ENCODE data around the gene NECTIN1.
A peak's percentile ranks its signal among the peaks of the same experiment; 100 is the strongest.

NECTIN1 gene

GRCh38 chr11:119706887-119707286, 22.1 kb downstream of the NECTIN1 start:
- H3K27me3 ChIP-seq (ENCODE audit: control insufficient read depth, low read length): peaks cover 3% of the 10 kb centered on the region; the same call in 1 of the 2 replicates
- TF ChIP-seq CTCF (IDR thresholded peaks at IDR 0.05; ENCODE audit: low read depth, low read length, poor library complexity, severe bottlenecking): peak; percentile 15
- TF ChIP-seq EZH2phosphoT487 (IDR thresholded peaks at IDR 0.05; ENCODE audit: borderline replicate concordance, low read length): no peak
- no peaks in the 10 kb centered on the region for H3K79me2 ChIP-seq (ENCODE audit: control insufficient read depth, low read length)
- no peak overlapping the region for H3K4me3 ChIP-seq (ENCODE audit: low read length)
- no peak overlapping the region for H3K27ac ChIP-seq (ENCODE audit: low read depth, low read length)
- no peaks in the 10 kb centered on the region for H4K20me1 ChIP-seq (ENCODE audit: control insufficient read depth, insufficient read depth, low read depth, low read length)
- no peaks in the 10 kb centered on the region for H3K9me2 ChIP-seq (replicated peaks; ENCODE audit: control insufficient read depth, low read length)
- H3F3A ChIP-seq (ENCODE audit: control insufficient read depth, insufficient read depth): no peaks in the 10 kb centered on the region
- H3K9me3 ChIP-seq (ENCODE audit: control insufficient read depth, insufficient read depth, low read length): no peaks in the 10 kb centered on the region
- H3K4me1 ChIP-seq (ENCODE audit: control insufficient read depth, low read length): no peaks in the 10 kb centered on the region
- H3K4me2 ChIP-seq (ENCODE audit: low read length): no peak overlapping the region
- no peaks in the 10 kb centered on the region for H3K36me3 ChIP-seq (ENCODE audit: control insufficient read depth, low read length)

GRCh38 chr11:119706029-119706428, 23.0 kb downstream of the NECTIN1 start:
- no peaks in the 10 kb centered on the region for H3K4me1 ChIP-seq (ENCODE audit: control insufficient read depth, low read length)
- no peak overlapping the region for H3K4me3 ChIP-seq (ENCODE audit: low read length)
- H3K4me2 ChIP-seq (ENCODE audit: low read length): no peak overlapping the region
- H3K36me3 ChIP-seq (ENCODE audit: control insufficient read depth, low read length): no peaks in the 10 kb centered on the region
- no peak overlapping the region for H3K27ac ChIP-seq (ENCODE audit: low read depth, low read length)
- H3K9me3 ChIP-seq (ENCODE audit: control insufficient read depth, insufficient read depth, low read length): no peaks in the 10 kb centered on the region
- no peaks in the 10 kb centered on the region for H4K20me1 ChIP-seq (ENCODE audit: control insufficient read depth, insufficient read depth, low read depth, low read length)
- H3K79me2 ChIP-seq (ENCODE audit: control insufficient read depth, low read length): no peaks in the 10 kb centered on the region
- no peaks in the 10 kb centered on the region for H3F3A ChIP-seq (ENCODE audit: control insufficient read depth, insufficient read depth)
- H3K27me3 ChIP-seq (ENCODE audit: control insufficient read depth, low read length): peaks cover 3% of the 10 kb centered on the region; the same call in 1 of the 2 replicates
- no peak for TF ChIP-seq EZH2phosphoT487 (IDR thresholded peaks at IDR 0.05; ENCODE audit: borderline replicate concordance, low read length)
- TF ChIP-seq CTCF (IDR thresholded peaks at IDR 0.05; ENCODE audit: low read depth, low read length, poor library complexity, severe bottlenecking): no peak
- H3K9me2 ChIP-seq (replicated peaks; ENCODE audit: control insufficient read depth, low read length): no peaks in the 10 kb centered on the region

GRCh38 chr11:119705362-119705761, 23.6 kb downstream of the NECTIN1 start:
- Histone ChIP-seq H3K79me2 (ENCODE audit: control insufficient read depth, low read length) (no peaks in the 10 kb centered on the region), H3K4me3 (ENCODE audit: low read length) (no peak overlapping the region), H4K20me1 (ENCODE audit: control insufficient read depth, insufficient read depth, low read depth, low read length) (no peaks in the 10 kb centered on the region), H3K27ac (ENCODE audit: low read depth, low read length) (no peak overlapping the region), H3K4me2 (ENCODE audit: low read length) (no peak overlapping the region), H3F3A (ENCODE audit: control insufficient read depth, insufficient read depth) (no peaks in the 10 kb centered on the region), H3K9me3 (ENCODE audit: control insufficient read depth, insufficient read depth, low read length) (no peaks in the 10 kb centered on the region), H3K36me3 (ENCODE audit: control insufficient read depth, low read length) (no peaks in the 10 kb centered on the region), H3K27me3 (ENCODE audit: control insufficient read depth, low read length) (peaks cover 3% of the 10 kb centered on the region; the same call in 1 of the 2 replicates), H3K9me2 (replicated peaks; ENCODE audit: control insufficient read depth, low read length) (no peaks in the 10 kb centered on the region), H3K4me1 (ENCODE audit: control insufficient read depth, low read length) (no peaks in the 10 kb centered on the region)
- no peak for TF ChIP-seq EZH2phosphoT487 (IDR thresholded peaks at IDR 0.05; ENCODE audit: borderline replicate concordance, low read length)
- TF ChIP-seq CTCF (IDR thresholded peaks at IDR 0.05; ENCODE audit: low read depth, low read length, poor library complexity, severe bottlenecking): no peak

Measured in DOHH2 (cell line).